HG02970 (cell line): Measurements from ENCODE around the gene COLEC11.
"Not testable (repeated sequence)": the region's sequence is repeated elsewhere in the genome, so short reads cannot be mapped to it uniquely, and the experiment has no call there.

ENCODE experiments used
- ATAC-seq: cut with Tn5 transposase; IDR thresholded peaks from one replicate; pipeline ENCODE4 v1.9.1; 2021; ENCODE audit warnings: mild to moderate bottlenecking, moderate library complexity, moderate number of reproducible peaks; ENCODE audit not compliant: unreplicated experiment, low FRiP score

The COLEC11 gene

GRCh38 chr2:3649581-3649980, 54.7 kb downstream of the COLEC11 start:
- ATAC-seq = no peak

- no peak for ATAC-seq
Observed at GRCh38 chr2:3650140-3650920, 55.4 kb downstream of the COLEC11 start.

GRCh38 chr2:3651691-3652648, 57.1 kb downstream of the COLEC11 start:
- ATAC-seq = peak; percentile 85

GRCh38 chr2:3652896-3653625, 58.1 kb downstream of the COLEC11 start:
- no peak for ATAC-seq

- no peak for ATAC-seq
Observed at GRCh38 chr2:3654011-3654410, 59.1 kb downstream of the COLEC11 start.

- ATAC-seq = no peak
Observed at GRCh38 chr2:3654531-3655225, 59.8 kb downstream of the COLEC11 start.

GRCh38 chr2:3655871-3656761, 61.2 kb downstream of the COLEC11 start:
- no peak for ATAC-seq

GRCh38 chr2:3656762-3657721, 62.1 kb downstream of the COLEC11 start:
- ATAC-seq = no peak

- no peak for ATAC-seq
Observed at GRCh38 chr2:3657881-3658280, 63.0 kb downstream of the COLEC11 start, which contains the start of gene ALLC. ALLC (plus strand) TSS chr2:3658200; CDS start chr2:3671158, 12,958 bp downstream.

GRCh38 chr2:3659447-3660432, 64.8 kb downstream of the COLEC11 start:
- no peak for ATAC-seq

GRCh38 chr2:3660640-3661039, 65.7 kb downstream of the COLEC11 start:
- not testable (repeated sequence) for ATAC-seq

- no peak for ATAC-seq
Observed at GRCh38 chr2:3661149-3661660, 66.3 kb downstream of the COLEC11 start.

GRCh38 chr2:3662239-3662638, 67.3 kb downstream of the COLEC11 start:
- ATAC-seq = no peak

GRCh38 chr2:3664118-3664517, 69.2 kb downstream of the COLEC11 start:
- no peak for ATAC-seq

GRCh38 chr2:3664925-3665324, 70.0 kb downstream of the COLEC11 start:
- ATAC-seq = no peak

GRCh38 chr2:3665886-3666612, 71.1 kb downstream of the COLEC11 start:
- ATAC-seq = no peak
